ENCODE data around the gene ARL11.
"Not testable (repeated sequence)": the region's sequence is repeated elsewhere in the genome, so short reads cannot be mapped to it uniquely, and the experiment has no call there.

The ARL11 gene

DNA sequence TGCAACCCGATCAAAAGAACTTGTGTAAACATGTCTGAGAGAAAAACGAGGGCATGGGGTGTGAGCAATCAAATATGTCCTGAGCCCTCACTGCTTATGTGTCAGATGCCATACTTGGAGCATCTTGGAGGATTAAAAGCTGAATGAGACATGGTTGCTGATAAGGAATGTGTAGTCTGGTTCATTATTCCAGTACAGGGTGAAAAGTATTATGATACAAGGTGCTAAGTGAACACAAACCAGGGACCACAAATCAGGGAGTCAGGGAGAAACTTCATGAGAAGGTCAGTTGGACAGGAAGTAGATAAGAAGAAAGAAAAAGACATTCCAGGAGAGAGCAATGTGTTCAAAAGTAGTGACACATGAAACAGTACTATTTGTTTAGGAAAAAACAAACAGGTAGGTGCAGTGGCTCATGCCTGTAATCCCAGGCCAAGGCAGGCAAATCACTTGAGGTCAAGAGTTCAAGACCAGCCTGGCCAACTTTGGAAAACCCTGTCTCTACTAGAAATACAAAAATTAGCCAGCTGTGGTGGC, 40.9 kb upstream of the ARL11 start:
- no peak overlapping the region for H3K4me3 ChIP-seq (ENCODE audit: control insufficient read depth, low read depth, low read length)
- TF ChIP-seq, protein P1, sequence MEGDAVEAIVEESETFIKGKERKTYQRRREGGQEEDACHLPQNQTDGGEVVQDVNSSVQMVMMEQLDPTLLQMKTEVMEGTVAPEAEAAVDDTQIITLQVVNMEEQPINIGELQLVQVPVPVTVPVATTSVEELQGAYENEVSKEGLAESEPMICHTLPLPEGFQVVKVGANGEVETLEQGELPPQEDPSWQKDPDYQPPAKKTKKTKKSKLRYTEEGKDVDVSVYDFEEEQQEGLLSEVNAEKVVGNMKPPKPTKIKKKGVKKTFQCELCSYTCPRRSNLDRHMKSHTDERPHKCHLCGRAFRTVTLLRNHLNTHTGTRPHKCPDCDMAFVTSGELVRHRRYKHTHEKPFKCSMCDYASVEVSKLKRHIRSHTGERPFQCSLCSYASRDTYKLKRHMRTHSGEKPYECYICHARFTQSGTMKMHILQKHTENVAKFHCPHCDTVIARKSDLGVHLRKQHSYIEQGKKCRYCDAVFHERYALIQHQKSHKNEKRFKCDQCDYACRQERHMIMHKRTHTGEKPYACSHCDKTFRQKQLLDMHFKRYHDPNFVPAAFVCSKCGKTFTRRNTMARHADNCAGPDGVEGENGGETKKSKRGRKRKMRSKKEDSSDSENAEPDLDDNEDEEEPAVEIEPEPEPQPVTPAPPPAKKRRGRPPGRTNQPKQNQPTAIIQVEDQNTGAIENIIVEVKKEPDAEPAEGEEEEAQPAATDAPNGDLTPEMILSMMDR (conservative IDR thresholded peaks at IDR 0.05; ENCODE audit: control insufficient read depth, insufficient read depth, low read depth, low read length), result no peak
- peak; percentile 41 for DNase-seq (ENCODE audit: low read depth)

DNA sequence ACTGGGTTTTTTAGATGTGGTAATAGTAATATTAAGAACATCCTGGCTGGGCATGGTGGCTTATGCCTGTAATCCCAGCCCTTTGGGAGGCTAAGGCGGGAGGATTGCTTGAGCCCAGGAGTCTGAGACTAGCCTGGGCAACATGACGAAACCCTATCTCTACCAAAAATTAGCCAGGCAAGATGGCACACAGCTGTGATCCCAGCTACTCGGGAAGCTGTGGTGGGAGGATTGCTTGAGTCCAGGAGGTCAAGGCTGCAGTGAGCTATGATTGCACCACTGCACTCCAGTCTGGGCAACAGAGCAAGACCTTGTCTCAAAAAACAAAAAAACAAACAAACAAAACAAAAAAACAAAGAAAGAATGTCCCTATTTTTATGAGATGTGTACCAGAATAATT, 37.6 kb upstream of the ARL11 start:
- H3K4me3 ChIP-seq (ENCODE audit: control insufficient read depth, low read depth, low read length); DNase-seq (ENCODE audit: low read depth): not testable (repeated sequence)

DNA sequence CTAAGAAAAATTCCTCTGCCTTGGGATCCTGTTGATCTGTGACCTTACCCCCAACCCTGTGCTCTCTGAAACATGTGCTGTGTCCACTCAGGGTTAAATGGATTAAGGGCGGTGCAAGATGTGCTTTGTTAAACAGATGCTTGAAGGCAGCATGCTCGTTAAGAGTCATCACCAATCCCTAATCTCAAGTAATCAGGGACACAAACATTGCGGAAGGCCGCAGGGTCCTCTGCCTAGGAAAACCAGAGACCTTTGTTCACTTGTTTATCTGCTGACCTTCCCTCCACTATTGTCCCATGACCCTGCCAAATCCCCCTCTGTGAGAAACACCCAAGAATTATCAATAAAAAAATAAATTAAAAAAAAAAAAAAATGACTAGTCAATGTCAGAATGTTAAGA, 34.4 kb upstream of the ARL11 start:
- not testable (repeated sequence) for DNase-seq (ENCODE audit: low read depth); H3K4me3 ChIP-seq (ENCODE audit: control insufficient read depth, low read depth, low read length)

DNA sequence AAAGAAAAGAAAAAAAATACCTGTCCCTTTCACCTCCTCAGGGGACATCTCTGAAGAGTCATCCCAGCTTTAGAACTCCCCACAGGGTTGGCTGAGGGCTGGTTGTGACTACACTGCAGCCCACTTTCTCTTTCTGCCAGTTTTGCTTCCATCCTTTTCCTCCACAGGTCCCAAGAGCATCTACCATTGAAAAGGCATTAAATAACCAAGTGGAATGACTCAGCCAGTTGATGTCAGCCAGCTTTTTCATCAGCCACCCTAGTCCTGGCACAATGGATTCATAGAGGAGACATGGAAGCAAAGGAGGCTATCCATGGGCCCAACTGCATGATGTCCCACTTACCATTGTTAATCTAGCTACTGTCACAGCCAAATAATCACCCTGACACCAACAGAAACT, 33.7 kb upstream of the ARL11 start:
- H3K4me3 ChIP-seq (ENCODE audit: control insufficient read depth, low read depth, low read length), result no peak overlapping the region
- TF ChIP-seq, protein P1 (conservative IDR thresholded peaks at IDR 0.05; ENCODE audit: control insufficient read depth, insufficient read depth, low read depth, low read length), result no peak
- DNase-seq (ENCODE audit: low read depth), result peak; percentile 49

DNA sequence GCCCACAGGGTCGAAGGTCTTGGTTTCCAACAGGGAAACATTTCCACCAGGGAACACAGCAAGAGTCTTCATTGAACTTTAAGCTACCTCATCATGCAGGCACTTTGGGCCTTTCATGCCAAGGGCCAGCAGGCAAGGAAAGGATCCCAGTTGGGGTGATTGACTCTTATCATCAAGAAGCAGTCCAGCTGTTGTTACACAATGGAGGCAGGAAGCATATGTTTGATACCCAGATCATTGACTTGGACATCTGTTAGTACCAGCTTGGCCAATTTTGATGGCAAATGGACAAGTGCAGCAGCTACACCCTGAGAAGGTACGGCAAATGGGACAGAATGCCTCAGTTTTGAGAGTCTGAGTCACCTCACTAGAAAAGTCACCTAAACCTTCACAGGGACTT, 32.1 kb upstream of the ARL11 start:
- no peak for DNase-seq (ENCODE audit: low read depth)
- H3K4me3 ChIP-seq (ENCODE audit: control insufficient read depth, low read depth, low read length), result no peak overlapping the region
- TF ChIP-seq, protein P1 (conservative IDR thresholded peaks at IDR 0.05; ENCODE audit: control insufficient read depth, insufficient read depth, low read depth, low read length), result no peak

DNA sequence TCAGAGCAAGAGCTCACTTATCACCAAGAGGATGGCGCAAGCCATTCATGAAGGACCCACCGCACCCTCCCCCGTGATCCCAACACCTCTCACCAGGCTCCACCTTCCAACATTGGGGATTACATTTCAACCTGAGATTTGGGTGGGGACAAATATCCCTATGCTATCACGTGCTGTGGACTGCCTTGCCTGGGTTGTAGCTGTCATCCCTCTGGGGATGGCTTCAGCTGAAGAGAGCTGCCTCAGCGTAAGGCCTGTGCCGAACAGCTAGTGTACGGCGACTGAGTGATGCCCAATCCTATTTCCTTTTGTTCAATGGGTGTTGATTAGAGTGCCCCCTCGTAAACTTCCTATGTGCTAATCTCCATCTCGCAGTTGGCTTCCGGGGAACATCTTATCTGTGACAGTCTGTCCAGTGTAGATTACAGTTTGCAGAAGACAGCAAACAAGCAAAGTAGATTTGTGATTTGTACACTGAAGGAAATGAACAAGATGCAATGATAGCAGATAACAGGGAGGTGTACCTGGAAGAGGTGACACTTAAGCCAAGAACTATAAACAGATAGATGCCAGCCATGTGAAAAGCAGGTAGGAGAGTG, 31.2 kb upstream of the ARL11 start:
- no peak for DNase-seq (ENCODE audit: low read depth)
- TF ChIP-seq, protein P1 (conservative IDR thresholded peaks at IDR 0.05; ENCODE audit: control insufficient read depth, insufficient read depth, low read depth, low read length), result no peak
- H3K4me3 ChIP-seq (ENCODE audit: control insufficient read depth, low read depth, low read length), result no peak overlapping the region

DNA sequence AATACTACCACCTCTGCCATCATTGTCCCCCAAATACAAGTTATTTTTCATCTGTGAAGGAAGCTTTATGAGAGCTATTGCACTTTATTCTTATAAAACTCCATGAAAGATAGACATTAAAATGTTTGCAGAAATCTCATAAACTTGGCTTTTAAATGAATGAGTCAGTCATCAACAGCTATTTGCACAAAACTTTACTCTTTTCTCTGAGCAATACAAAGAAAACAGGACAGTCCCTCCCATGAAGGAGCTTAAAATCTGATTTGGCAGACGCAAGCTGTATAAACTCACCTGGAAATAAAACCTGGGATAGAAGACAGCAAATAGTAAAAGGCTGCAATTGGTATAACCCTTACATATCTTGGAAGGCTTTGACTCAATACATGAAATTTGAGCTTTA, 26.3 kb upstream of the ARL11 start:
- no peak for DNase-seq (ENCODE audit: low read depth)
- TF ChIP-seq, protein P1 (conservative IDR thresholded peaks at IDR 0.05; ENCODE audit: control insufficient read depth, insufficient read depth, low read depth, low read length), result no peak
- no peak overlapping the region for H3K4me3 ChIP-seq (ENCODE audit: control insufficient read depth, low read depth, low read length)

DNA sequence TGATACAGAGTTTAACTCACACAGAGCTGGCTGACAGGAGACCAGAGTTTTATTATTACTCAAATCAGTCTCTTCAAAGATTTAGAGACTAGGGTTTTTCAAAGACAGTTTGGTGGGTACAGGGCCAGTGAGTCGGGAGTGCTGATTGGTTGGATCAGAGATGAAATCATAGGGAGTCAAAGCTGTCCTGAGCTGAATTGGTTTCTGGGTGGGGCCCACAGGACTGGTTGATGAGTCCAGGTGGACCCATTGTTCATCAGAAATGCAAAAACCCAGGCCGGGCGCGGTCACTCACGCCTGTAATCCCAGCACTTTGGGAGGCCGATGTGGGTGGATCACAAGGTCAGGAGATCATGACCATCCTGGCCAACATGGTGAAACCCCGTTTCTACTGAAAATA, 25.7 kb upstream of the ARL11 start:
- not testable (repeated sequence) for DNase-seq (ENCODE audit: low read depth)

More for the DNA sequence above, 25.7 kb upstream of the ARL11 start:
- not testable (repeated sequence) for H3K4me3 ChIP-seq (ENCODE audit: control insufficient read depth, low read depth, low read length)

Measured in fibroblast of mammary gland (primary cell).